Activated CD4-positive, alpha-beta T cell treated with anti-CD3 and anti-CD28 coated beads, Interleukin-2, amount 10 ng/mL, durations not matched to agents 7 days and 5 days (primary cell): ENCODE measurements around the gene TMEM151B. TPM values are rescaled to one million over a fixed set of nuclear protein-coding genes. Genes with fewer than 3 reads are reported as not detected.

Experiments used
- CTCF ChIA-PET: fragments of 350-600 bp; sonication (Branson Sonifier 250); formaldehyde crosslinking; loops from one replicate; lab custom pipeline; 2021; ENCODE audit warnings: antibody characterized with exemption; lab: Charles Lee
- POLR2A ChIA-PET: fragments of 350-600 bp; sonication (Branson Sonifier 250); formaldehyde crosslinking; loops from one replicate; lab custom pipeline; 2021; ENCODE audit warnings: antibody characterized with exemption; lab: Charles Lee
- DNase-seq: peaks from one replicate; pipeline ENCODE4 v3.0.0-alpha.2; 2020
- H3K27ac Mint-ChIP-seq: one replicate; pipeline ENCODE4 v1.8.0; 2021; ENCODE audit warnings: mild to moderate bottlenecking, moderate library complexity, mixed read lengths
- H3K27me3 Mint-ChIP-seq: one replicate; pipeline ENCODE4 v1.8.0; 2021; ENCODE audit warnings: mixed read lengths
- H3K36me3 Mint-ChIP-seq: one replicate; pipeline ENCODE4 v1.8.0; 2021; ENCODE audit warnings: low read depth, mixed read lengths
- H3K4me1 Mint-ChIP-seq: one replicate; pipeline ENCODE4 v1.8.0; 2021; ENCODE audit warnings: mixed read lengths
- H3K4me3 Mint-ChIP-seq: one replicate; pipeline ENCODE4 v1.8.0; 2021; ENCODE audit warnings: mild to moderate bottlenecking, moderate library complexity, mixed read lengths
- H3K9me3 Mint-ChIP-seq: one replicate; pipeline ENCODE4 v1.8.0; 2021; ENCODE audit warnings: mixed read lengths
- total RNA-seq, 2 experiments: library from RNA; stranded (reverse); gene quantifications; one replicate each; pipeline ENCODE4 v1.2.3, GENCODE V29; 2021

Gene TMEM151B
- total RNA-seq, 2 experiments from 2014 or later: not detected

- peaks cover 8% of the 10 kb centered on the region for H3K4me1 Mint-ChIP-seq
- no peak overlapping the region for H3K27ac Mint-ChIP-seq
- H3K27me3 Mint-ChIP-seq: peaks cover 43% of the 10 kb centered on the region
- DNase-seq: peak; percentile 45
- CTCF ChIA-PET: interaction anchor here (1.0 to 2.0 kb wide), 6 partner anchors 12 to 42 kb away, joined by 3 to 6 read pairs (median 4); partner anchors contain the start of gene AARS2
- POLR2A ChIA-PET: no interaction called here
- no peaks in the 10 kb centered on the region for H3K9me3 Mint-ChIP-seq
- H3K4me3 Mint-ChIP-seq: peak overlapping the region; percentile 27
- peaks cover 14% of the 10 kb centered on the region for H3K36me3 Mint-ChIP-seq
Measured at GRCh38 chr6:44297063-44298038, 27.1 kb downstream of the TMEM151B start.

- no peak for DNase-seq
- Mint-ChIP-seq H3K4me3 (no peak overlapping the region), H3K27ac (no peak overlapping the region), H3K36me3 (peaks cover 15% of the 10 kb centered on the region), H3K4me1 (peaks cover 8% of the 10 kb centered on the region), H3K9me3 (no peaks in the 10 kb centered on the region), H3K27me3 (peaks cover 41% of the 10 kb centered on the region)
- ChIA-PET POLR2A (no interaction called here), CTCF (interaction anchor here (0.6 to 2.0 kb wide), 5 partner anchors 16 to 198 kb away, joined by 3 to 6 read pairs (median 4); no protein-coding TSS in a partner anchor)
Measured at GRCh38 chr6:44298055-44298803, 28.0 kb downstream of the TMEM151B start.

- Mint-ChIP-seq H3K27me3 (peaks cover 37% of the 10 kb centered on the region), H3K9me3 (no peaks in the 10 kb centered on the region), H3K4me3 (no peak overlapping the region), H3K4me1 (peaks cover 8% of the 10 kb centered on the region), H3K36me3 (peaks cover 19% of the 10 kb centered on the region), H3K27ac (no peak overlapping the region)
- ChIA-PET POLR2A (no interaction called here), CTCF (interaction anchor here (0.5 to 2.0 kb wide), 5 partner anchors 15 to 1807 kb away, joined by 3 to 6 read pairs (median 4); no protein-coding TSS in a partner anchor)
- no peak for DNase-seq
Measured at GRCh38 chr6:44298864-44299263, 28.6 kb downstream of the TMEM151B start.

GRCh38 chr6:44300292-44300823 is 30.1 kb downstream of the TMEM151B start:
- peaks cover 8% of the 10 kb centered on the region for H3K4me1 Mint-ChIP-seq
- no peak for DNase-seq
- no peak overlapping the region for H3K4me3 Mint-ChIP-seq
- POLR2A ChIA-PET: no interaction called here
- no peaks in the 10 kb centered on the region for H3K9me3 Mint-ChIP-seq
- H3K27ac Mint-ChIP-seq: no peak overlapping the region
- CTCF ChIA-PET: interaction anchor here (2.5 kb wide), 1 partner anchor 12 kb away, joined by 9 read pairs; the partner anchor contains the start of gene AARS2
- H3K36me3 Mint-ChIP-seq: peaks cover 26% of the 10 kb centered on the region
- peaks cover 29% of the 10 kb centered on the region for H3K27me3 Mint-ChIP-seq

- ChIA-PET POLR2A (no interaction called here), CTCF (interaction anchor here (2.5 kb wide), 1 partner anchor 12 kb away, joined by 9 read pairs; the partner anchor contains the start of gene AARS2)
- no peak overlapping the region for H3K27ac Mint-ChIP-seq
Measured at GRCh38 chr6:44301106-44301505, 30.9 kb downstream of the TMEM151B start.

GRCh38 chr6:44301782-44302564 is 31.7 kb downstream of the TMEM151B start:
- DNase-seq: no peak
- Mint-ChIP-seq H3K4me3 (no peak overlapping the region), H3K27me3 (peaks cover 15% of the 10 kb centered on the region), H3K9me3 (no peaks in the 10 kb centered on the region), H3K36me3 (peaks cover 30% of the 10 kb centered on the region), H3K27ac (no peak overlapping the region), H3K4me1 (peaks cover 8% of the 10 kb centered on the region)
- POLR2A ChIA-PET: no interaction called here
- CTCF ChIA-PET: interaction anchor here (0.6 to 2.5 kb wide), 2 partner anchors 11 to 40 kb away, joined by 3 to 9 read pairs; partner anchors contain the start of gene AARS2

More at GRCh38 chr6:44301106-44301505, 30.9 kb downstream of the TMEM151B start:
- no peaks in the 10 kb centered on the region for H3K9me3 Mint-ChIP-seq
- peaks cover 30% of the 10 kb centered on the region for H3K36me3 Mint-ChIP-seq
- no peak for DNase-seq
- H3K4me1 Mint-ChIP-seq: peaks cover 10% of the 10 kb centered on the region
- peaks cover 24% of the 10 kb centered on the region for H3K27me3 Mint-ChIP-seq
- H3K4me3 Mint-ChIP-seq: no peak overlapping the region

- H3K27ac Mint-ChIP-seq: no peak overlapping the region
- peaks cover 11% of the 10 kb centered on the region for H3K27me3 Mint-ChIP-seq
- ChIA-PET CTCF (interaction anchor here (2.5 kb wide), 1 partner anchor 10 kb away, joined by 9 read pairs; the partner anchor contains the start of gene AARS2), POLR2A (no interaction called here)
- H3K9me3 Mint-ChIP-seq: no peaks in the 10 kb centered on the region
- peaks cover 30% of the 10 kb centered on the region for H3K36me3 Mint-ChIP-seq
- no peak for DNase-seq
- no peak overlapping the region for H3K4me3 Mint-ChIP-seq
- peaks cover 6% of the 10 kb centered on the region for H3K4me1 Mint-ChIP-seq
Measured at GRCh38 chr6:44302856-44303255, 32.6 kb downstream of the TMEM151B start.

- no peak overlapping the region for H3K27ac Mint-ChIP-seq
- H3K27me3 Mint-ChIP-seq: peaks cover 3% of the 10 kb centered on the region
- peaks cover 2% of the 10 kb centered on the region for H3K4me1 Mint-ChIP-seq
- ChIA-PET POLR2A (no interaction called here), CTCF (interaction anchor here (1.5 to 2.8 kb wide), 3 partner anchors 10 to 36 kb away, joined by 3 to 19 read pairs (median 19); partner anchors contain the start of gene AARS2)
- no peak overlapping the region for H3K4me3 Mint-ChIP-seq
- no peak for DNase-seq
- peaks cover 30% of the 10 kb centered on the region for H3K36me3 Mint-ChIP-seq
- no peaks in the 10 kb centered on the region for H3K9me3 Mint-ChIP-seq
Measured at GRCh38 chr6:44303842-44304241, 33.6 kb downstream of the TMEM151B start.

GRCh38 chr6:44304282-44305199 is 34.3 kb downstream of the TMEM151B start:
- peaks cover 2% of the 10 kb centered on the region for H3K4me1 Mint-ChIP-seq
- POLR2A ChIA-PET: no interaction called here
- no peaks in the 10 kb centered on the region for H3K9me3 Mint-ChIP-seq
- no peaks in the 10 kb centered on the region for H3K27me3 Mint-ChIP-seq
- H3K27ac Mint-ChIP-seq: no peak overlapping the region
- CTCF ChIA-PET: interaction anchor here (0.5 to 3.8 kb wide), 15 partner anchors 8 to 692 kb away, joined by 3 to 19 read pairs (median 3); partner anchors contain the start of gene AARS2
- no peak overlapping the region for H3K4me3 Mint-ChIP-seq
- DNase-seq: peak; percentile 34
- peaks cover 28% of the 10 kb centered on the region for H3K36me3 Mint-ChIP-seq

- Mint-ChIP-seq H3K4me1 (peaks cover 2% of the 10 kb centered on the region), H3K9me3 (no peaks in the 10 kb centered on the region), H3K4me3 (no peak overlapping the region), H3K36me3 (peaks cover 33% of the 10 kb centered on the region), H3K27me3 (no peaks in the 10 kb centered on the region), H3K27ac (no peak overlapping the region)
- POLR2A ChIA-PET: interaction anchor here (0.5 kb wide), 1 partner anchor 9 kb away, joined by 3 read pairs; no protein-coding TSS in a partner anchor
- DNase-seq: no peak
- CTCF ChIA-PET: interaction anchor here (0.5 to 3.8 kb wide), 15 partner anchors 8 to 692 kb away, joined by 3 to 19 read pairs (median 3); partner anchors contain the start of gene AARS2
Measured at GRCh38 chr6:44305200-44305725, 35.0 kb downstream of the TMEM151B start.
